Right atrium auricular region (tissue), 2 donors: ENCODE measurements around the gene OPN5. TPM values are rescaled to one million over a fixed set of nuclear protein-coding genes. Genes with fewer than 3 reads are reported as not detected.

Experiments
- DNase-seq: peaks from one replicate; pipeline ENCODE4 v3.0.0-alpha.2; 2019; ENCODE audit warnings: low spot score
- H3K27ac ChIP-seq, 2 donors: fragments of 200-600 bp; sonication (generic); 1 replicate in 1 of 2; 2 replicates in 1 of 2; pipeline ENCODE4 v1.5.1; 2016 to 2019
- H3K27me3 ChIP-seq, 2 donors: fragments of 200-600 bp; sonication (generic); one replicate each; pipeline versions ENCODE4 v1.5.1 to v1.6.0; 2017 to 2019
- H3K36me3 ChIP-seq: fragments of 200-600 bp; sonication (generic); one replicate; pipeline ENCODE4 v1.5.1; 2016
- H3K4me1 ChIP-seq, 2 donors: fragments of 200-600 bp; sonication (generic); one replicate each; pipeline versions ENCODE4 v1.5.1 to v1.6.0; 2017 to 2019
- H3K4me3 ChIP-seq, 2 donors: fragments of 200-600 bp; sonication (generic); 1 replicate in 1 of 2; 2 replicates in 1 of 2; pipeline ENCODE4 v1.5.1; 2017 to 2019; ENCODE audit warnings: mild to moderate bottlenecking in 1 of 2, moderate library complexity in 1 of 2
- H3K9me3 ChIP-seq, 2 donors: fragments of 200-600 bp; sonication (generic); one replicate each; pipeline ENCODE4 v1.5.1; 2019
- total RNA-seq, 2 donors: library from RNA; depleted of rRNA; stranded (reverse); fragments of >200 nt; gene quantifications; one replicate each; pipeline ENCODE4 v1.1.0, GENCODE V29; 2016
- TF ChIP-seq, protein P1 (sequence below), 2 donors: fragments of 200-600 bp; sonication (generic); IDR thresholded peaks; one replicate each; pipeline ENCODE4 v1.5.1; 2019; ENCODE audit warnings: antibody characterized with exemption in 2 of 2

The OPN5 gene
- total RNA-seq, 2 donors from 2014 or later = not detected

GRCh38 chr6:47810885-47811284, 29.1 kb downstream of the OPN5 start:
- no peak for DNase-seq
- no peaks in the 10 kb centered on the region for H3K4me1 ChIP-seq
- H3K36me3 ChIP-seq = no peaks in the 10 kb centered on the region
- no peaks in the 10 kb centered on the region for H3K27me3 ChIP-seq
- no peaks in the 10 kb centered on the region for H3K9me3 ChIP-seq
- no peak overlapping the region for H3K27ac ChIP-seq
- no peak overlapping the region for H3K4me3 ChIP-seq
- TF ChIP-seq, protein P1, sequence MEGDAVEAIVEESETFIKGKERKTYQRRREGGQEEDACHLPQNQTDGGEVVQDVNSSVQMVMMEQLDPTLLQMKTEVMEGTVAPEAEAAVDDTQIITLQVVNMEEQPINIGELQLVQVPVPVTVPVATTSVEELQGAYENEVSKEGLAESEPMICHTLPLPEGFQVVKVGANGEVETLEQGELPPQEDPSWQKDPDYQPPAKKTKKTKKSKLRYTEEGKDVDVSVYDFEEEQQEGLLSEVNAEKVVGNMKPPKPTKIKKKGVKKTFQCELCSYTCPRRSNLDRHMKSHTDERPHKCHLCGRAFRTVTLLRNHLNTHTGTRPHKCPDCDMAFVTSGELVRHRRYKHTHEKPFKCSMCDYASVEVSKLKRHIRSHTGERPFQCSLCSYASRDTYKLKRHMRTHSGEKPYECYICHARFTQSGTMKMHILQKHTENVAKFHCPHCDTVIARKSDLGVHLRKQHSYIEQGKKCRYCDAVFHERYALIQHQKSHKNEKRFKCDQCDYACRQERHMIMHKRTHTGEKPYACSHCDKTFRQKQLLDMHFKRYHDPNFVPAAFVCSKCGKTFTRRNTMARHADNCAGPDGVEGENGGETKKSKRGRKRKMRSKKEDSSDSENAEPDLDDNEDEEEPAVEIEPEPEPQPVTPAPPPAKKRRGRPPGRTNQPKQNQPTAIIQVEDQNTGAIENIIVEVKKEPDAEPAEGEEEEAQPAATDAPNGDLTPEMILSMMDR (IDR thresholded peaks at IDR 0.05) = no peak

DNA sequence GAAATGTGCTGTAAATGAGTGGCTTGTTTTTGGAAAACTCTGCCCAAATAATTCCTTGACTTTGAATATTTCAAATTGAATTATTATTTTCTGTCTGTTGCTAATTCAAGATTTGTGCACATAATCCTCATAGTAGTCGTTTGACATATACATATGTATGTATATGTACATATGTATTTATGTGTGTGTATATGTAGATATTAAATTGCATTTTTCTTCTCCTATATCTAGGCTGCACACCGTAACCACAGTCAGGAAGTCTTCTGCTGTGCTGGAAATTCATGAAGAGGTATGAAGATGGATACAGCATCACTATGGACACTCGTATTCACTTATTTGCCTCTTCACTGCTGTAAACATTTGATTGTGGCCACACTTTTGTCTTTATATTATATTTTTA, 29.6 kb downstream of the OPN5 start:
- Histone ChIP-seq H3K9me3 (no peaks in the 10 kb centered on the region), H3K36me3 (no peaks in the 10 kb centered on the region), H3K27me3 (no peaks in the 10 kb centered on the region), H3K27ac (no peak overlapping the region), H3K4me1 (no peaks in the 10 kb centered on the region), H3K4me3 (no peak overlapping the region)
- DNase-seq = no peak
- TF ChIP-seq, protein P1 (IDR thresholded peaks at IDR 0.05) = no peak

- H3K27me3 ChIP-seq = no peaks in the 10 kb centered on the region
Observed at GRCh38 chr6:47817749-47818148, 35.9 kb downstream of the OPN5 start.

DNA sequence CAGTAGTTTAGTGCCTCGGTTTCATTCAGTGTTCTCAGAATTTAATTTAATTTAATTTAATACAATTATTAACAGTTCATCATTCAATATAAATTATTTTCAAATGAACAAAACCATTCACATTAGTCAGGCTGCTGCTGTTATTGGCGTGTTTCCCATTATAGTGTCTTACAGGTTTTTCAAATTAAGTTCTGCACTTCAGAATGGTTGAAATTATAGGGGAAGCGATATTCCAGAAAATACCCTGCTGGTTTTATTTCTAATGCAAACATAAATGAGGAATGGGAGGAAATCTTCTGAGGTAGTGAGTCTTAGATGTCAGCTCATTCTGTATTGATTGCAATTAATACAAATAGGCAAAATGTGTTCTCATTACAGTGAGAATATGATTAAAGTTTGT, 37.6 kb downstream of the OPN5 start:
- Histone ChIP-seq H3K27me3 (no peaks in the 10 kb centered on the region), H3K9me3 (no peaks in the 10 kb centered on the region), H3K4me1 (no peaks in the 10 kb centered on the region), H3K4me3 (no peak overlapping the region), H3K36me3 (no peaks in the 10 kb centered on the region), H3K27ac (no peak overlapping the region)
- TF ChIP-seq, protein P1 (IDR thresholded peaks at IDR 0.05) = no peak
- DNase-seq = no peak

More at GRCh38 chr6:47817749-47818148, 35.9 kb downstream of the OPN5 start:
- no peak for DNase-seq
- Histone ChIP-seq H3K4me1 (no peaks in the 10 kb centered on the region), H3K9me3 (no peaks in the 10 kb centered on the region), H3K27ac (no peak overlapping the region), H3K4me3 (no peak overlapping the region), H3K36me3 (no peaks in the 10 kb centered on the region)
- TF ChIP-seq, protein P1 (IDR thresholded peaks at IDR 0.05) = no peak

DNA sequence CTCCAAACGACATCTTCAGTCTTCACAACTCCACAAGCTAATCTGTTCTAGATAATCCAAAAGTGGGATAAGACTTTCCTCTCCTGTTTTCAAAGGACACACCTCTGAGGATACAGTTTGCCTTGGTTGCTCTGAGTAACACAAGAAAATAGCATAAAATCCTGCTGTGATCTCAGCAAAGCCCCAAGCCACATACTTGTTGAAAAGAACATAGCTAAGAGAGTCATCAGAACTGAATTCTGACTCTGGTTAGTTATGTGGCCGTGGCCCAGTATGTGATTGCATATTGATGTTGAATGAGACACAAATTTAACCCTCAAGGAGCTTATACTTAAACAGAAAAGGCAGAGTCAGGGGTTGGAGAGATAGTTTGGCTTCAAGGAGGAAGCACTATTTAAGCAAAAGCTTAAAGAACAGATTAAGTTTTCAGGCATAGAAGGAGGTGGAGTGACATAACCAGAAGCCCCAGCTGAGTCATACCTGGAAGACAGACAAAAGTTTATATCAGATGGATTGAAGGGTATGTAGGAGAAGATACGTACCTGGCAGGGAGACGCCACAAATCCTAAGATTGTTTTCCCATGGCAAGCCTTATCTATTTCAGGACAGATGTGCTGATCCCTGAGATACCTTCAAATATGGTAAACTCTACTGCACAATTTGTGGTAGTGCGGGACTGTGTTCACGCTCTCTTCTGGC, 41.2 kb downstream of the OPN5 start:
- H3K27me3 ChIP-seq = no peaks in the 10 kb centered on the region
- no peak overlapping the region for H3K4me3 ChIP-seq
- no peak for DNase-seq
- H3K9me3 ChIP-seq = no peaks in the 10 kb centered on the region
- TF ChIP-seq, protein P1 (IDR thresholded peaks at IDR 0.05) = no peak
- no peaks in the 10 kb centered on the region for H3K36me3 ChIP-seq
- no peak overlapping the region for H3K27ac ChIP-seq
- no peaks in the 10 kb centered on the region for H3K4me1 ChIP-seq
